Calu3 (cell line): ENCODE data around the gene PTBP2. TPM values are rescaled to one million over a fixed set of nuclear protein-coding genes. Genes with fewer than 3 reads are reported as not detected.
A peak's percentile ranks its signal among the peaks of the same experiment; 100 is the strongest.

Source experiments
- BruUV-seq: library from RNA; stranded (reverse); fragments of 400-500 nt; replicated peaks from 2 replicates; lab custom pipeline; 2021; lab: Mats Ljungman, UMichigan
- CTCF ChIA-PET: fragments of 300-600 bp; sonication (Branson Sonifier 250); formaldehyde crosslinking; loops from one replicate; lab custom pipeline; 2022; ENCODE audit warnings: antibody characterized with exemption; lab: Charles Lee
- DNase-seq: peaks from one replicate; pipeline ENCODE4 v3.0.0; 2022
- H3K27ac Mint-ChIP-seq: one replicate; pipeline ENCODE4 v1.8.0; 2022; ENCODE audit warnings: mixed read lengths; ENCODE audit not compliant: unreplicated experiment
- H3K27me3 Mint-ChIP-seq: one replicate; pipeline ENCODE4 v1.8.0; 2022; ENCODE audit warnings: mixed read lengths; ENCODE audit not compliant: unreplicated experiment
- H3K36me3 Mint-ChIP-seq: one replicate; pipeline ENCODE4 v1.8.0; 2022; ENCODE audit warnings: mild to moderate bottlenecking, moderate library complexity, mixed read lengths; ENCODE audit not compliant: insufficient read depth, unreplicated experiment
- H3K4me1 Mint-ChIP-seq: one replicate; pipeline ENCODE4 v1.8.0; 2022; ENCODE audit warnings: mild to moderate bottlenecking, low read depth, mixed read lengths; ENCODE audit not compliant: unreplicated experiment
- H3K4me3 Mint-ChIP-seq: one replicate; pipeline ENCODE4 v1.8.0; 2022; ENCODE audit warnings: mild to moderate bottlenecking, low read depth, moderate library complexity, mixed read lengths; ENCODE audit not compliant: unreplicated experiment
- H3K9me3 Mint-ChIP-seq: one replicate; pipeline ENCODE4 v1.8.0; 2022; ENCODE audit warnings: low read depth, mixed read lengths; ENCODE audit not compliant: unreplicated experiment
- intact Hi-C: fragments of 100-400 bp; cut with micrococcal nuclease; formaldehyde crosslinking; loops from one replicate; pipeline ENCODE4 v1.10.0; 2022; ENCODE audit not compliant: unreplicated experiment
- total RNA-seq: library from RNA; stranded (reverse); gene quantifications from 2 replicates; pipeline ENCODE4 v1.2.3, GENCODE V29; 2022
- TF ChIP-seq, protein P1 (sequence below): fragments of 200-600 bp; IDR thresholded peaks from one replicate; pipeline ENCODE4 v1.8.0; 2022; ENCODE audit warnings: antibody characterized with exemption; ENCODE audit not compliant: unreplicated experiment

PTBP2 gene
- total RNA-seq, 1 experiment from 2014 or later, result 31.0 TPM

DNA sequence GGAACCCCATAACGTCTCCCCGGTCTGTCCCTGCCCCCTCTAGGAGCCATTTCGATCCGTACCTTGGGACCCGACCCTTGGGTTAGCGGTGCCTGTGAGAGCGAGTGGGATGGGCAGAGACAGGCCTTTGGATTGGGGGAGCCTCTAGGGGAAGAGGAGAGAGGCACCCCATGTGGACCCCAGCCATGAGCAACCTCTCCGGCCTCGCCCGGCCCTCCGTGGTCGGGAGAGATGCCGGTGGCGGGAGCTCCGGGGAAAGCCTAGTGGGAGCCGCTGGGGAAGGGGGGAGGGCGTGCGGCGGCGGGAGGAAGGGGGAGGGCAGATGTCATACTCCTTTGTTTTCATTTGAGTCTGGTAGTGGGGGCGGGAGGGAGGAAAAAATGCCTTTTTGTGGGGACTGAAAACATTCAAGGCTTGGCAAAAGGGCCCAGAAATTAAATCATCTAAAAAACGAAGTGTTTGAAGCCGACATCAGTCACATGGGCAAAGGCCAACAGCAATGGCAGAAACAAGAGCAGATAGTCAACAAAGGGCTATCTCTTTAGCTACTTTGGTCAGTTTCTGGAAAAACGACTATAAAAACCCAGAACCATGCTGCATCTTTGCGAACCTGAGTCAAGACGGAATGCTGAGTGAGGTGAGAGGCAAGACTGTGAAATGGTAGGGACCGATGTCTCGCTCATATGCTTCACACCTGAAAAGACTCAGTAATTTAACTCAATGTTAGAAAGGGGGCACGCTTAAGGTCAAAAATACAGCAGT lies 758 bp downstream of the PTBP2 start:
- intact Hi-C loops, result no loop called here
- peaks cover 44% of the 10 kb centered on the region for H3K36me3 Mint-ChIP-seq
- H3K4me1 Mint-ChIP-seq, result peaks cover 8% of the 10 kb centered on the region
- DNase-seq, result peak; percentile 41
- H3K27me3 Mint-ChIP-seq, result no peaks in the 10 kb centered on the region
- CTCF ChIA-PET, result interaction anchor here (0.6 to 0.7 kb wide), 4 partner anchors 68 to 736 kb away, joined by 3 to 8 read pairs (median 3); no protein-coding TSS in a partner anchor
- peak overlapping the region; percentile 92 for H3K27ac Mint-ChIP-seq
- TF ChIP-seq, protein P1, sequence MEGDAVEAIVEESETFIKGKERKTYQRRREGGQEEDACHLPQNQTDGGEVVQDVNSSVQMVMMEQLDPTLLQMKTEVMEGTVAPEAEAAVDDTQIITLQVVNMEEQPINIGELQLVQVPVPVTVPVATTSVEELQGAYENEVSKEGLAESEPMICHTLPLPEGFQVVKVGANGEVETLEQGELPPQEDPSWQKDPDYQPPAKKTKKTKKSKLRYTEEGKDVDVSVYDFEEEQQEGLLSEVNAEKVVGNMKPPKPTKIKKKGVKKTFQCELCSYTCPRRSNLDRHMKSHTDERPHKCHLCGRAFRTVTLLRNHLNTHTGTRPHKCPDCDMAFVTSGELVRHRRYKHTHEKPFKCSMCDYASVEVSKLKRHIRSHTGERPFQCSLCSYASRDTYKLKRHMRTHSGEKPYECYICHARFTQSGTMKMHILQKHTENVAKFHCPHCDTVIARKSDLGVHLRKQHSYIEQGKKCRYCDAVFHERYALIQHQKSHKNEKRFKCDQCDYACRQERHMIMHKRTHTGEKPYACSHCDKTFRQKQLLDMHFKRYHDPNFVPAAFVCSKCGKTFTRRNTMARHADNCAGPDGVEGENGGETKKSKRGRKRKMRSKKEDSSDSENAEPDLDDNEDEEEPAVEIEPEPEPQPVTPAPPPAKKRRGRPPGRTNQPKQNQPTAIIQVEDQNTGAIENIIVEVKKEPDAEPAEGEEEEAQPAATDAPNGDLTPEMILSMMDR, result no peak
- no peaks in the 10 kb centered on the region for H3K9me3 Mint-ChIP-seq
- peak overlapping the region; percentile 95 for H3K4me3 Mint-ChIP-seq
- no TSS peak for BruUV-seq

GRCh38 chr1:96722958-96723357 lies 1.4 kb downstream of the PTBP2 start:
- BruUV-seq, result TSS peak; percentile 46
- CTCF ChIA-PET, result interaction anchor here (0.7 kb wide), 1 partner anchor 736 kb away, joined by 3 read pairs; no protein-coding TSS in a partner anchor
- Mint-ChIP-seq H3K27me3 (no peaks in the 10 kb centered on the region), H3K36me3 (peaks cover 44% of the 10 kb centered on the region), H3K4me1 (peaks cover 8% of the 10 kb centered on the region), H3K27ac (peak overlapping the region; percentile 92), H3K9me3 (no peaks in the 10 kb centered on the region), H3K4me3 (peak overlapping the region; percentile 95)
- DNase-seq, result no peak
- intact Hi-C loops, result no loop called here
- TF ChIP-seq, protein P1, result no peak

GRCh38 chr1:96723377-96723776 lies 1.8 kb downstream of the PTBP2 start:
- no TSS peak for BruUV-seq
- intact Hi-C loops, result no loop called here
- peaks cover 48% of the 10 kb centered on the region for H3K36me3 Mint-ChIP-seq

GRCh38 chr1:96723936-96724335 lies 2.4 kb downstream of the PTBP2 start:
- no peaks in the 10 kb centered on the region for H3K27me3 Mint-ChIP-seq
- H3K4me1 Mint-ChIP-seq, result peaks cover 8% of the 10 kb centered on the region
- CTCF ChIA-PET, result no interaction called here
- no peak for DNase-seq
- intact Hi-C loops, result no loop called here
- H3K4me3 Mint-ChIP-seq, result peak overlapping the region; percentile 37
- no peaks in the 10 kb centered on the region for H3K9me3 Mint-ChIP-seq
- TF ChIP-seq, protein P1, result no peak
- BruUV-seq, result no TSS peak
- H3K36me3 Mint-ChIP-seq, result peaks cover 51% of the 10 kb centered on the region
- H3K27ac Mint-ChIP-seq, result no peak overlapping the region

More at GRCh38 chr1:96723377-96723776, 1.8 kb downstream of the PTBP2 start:
- H3K27me3 Mint-ChIP-seq, result no peaks in the 10 kb centered on the region
- DNase-seq, result no peak
- no peaks in the 10 kb centered on the region for H3K9me3 Mint-ChIP-seq
- TF ChIP-seq, protein P1, result no peak
- peaks cover 8% of the 10 kb centered on the region for H3K4me1 Mint-ChIP-seq
- H3K27ac Mint-ChIP-seq, result peak overlapping the region; percentile 92
- peak overlapping the region; percentile 95 for H3K4me3 Mint-ChIP-seq
- CTCF ChIA-PET, result no interaction called here
